ENCODE results near the gene SH2D7. TPM values are rescaled to one million over a fixed set of nuclear protein-coding genes. Genes with fewer than 3 reads are reported as not detected.

SH2D7 gene
- polyA plus RNA-seq, 1 of the 3 experiments (the other 2 are of a cell fraction), result not detected

DNA sequence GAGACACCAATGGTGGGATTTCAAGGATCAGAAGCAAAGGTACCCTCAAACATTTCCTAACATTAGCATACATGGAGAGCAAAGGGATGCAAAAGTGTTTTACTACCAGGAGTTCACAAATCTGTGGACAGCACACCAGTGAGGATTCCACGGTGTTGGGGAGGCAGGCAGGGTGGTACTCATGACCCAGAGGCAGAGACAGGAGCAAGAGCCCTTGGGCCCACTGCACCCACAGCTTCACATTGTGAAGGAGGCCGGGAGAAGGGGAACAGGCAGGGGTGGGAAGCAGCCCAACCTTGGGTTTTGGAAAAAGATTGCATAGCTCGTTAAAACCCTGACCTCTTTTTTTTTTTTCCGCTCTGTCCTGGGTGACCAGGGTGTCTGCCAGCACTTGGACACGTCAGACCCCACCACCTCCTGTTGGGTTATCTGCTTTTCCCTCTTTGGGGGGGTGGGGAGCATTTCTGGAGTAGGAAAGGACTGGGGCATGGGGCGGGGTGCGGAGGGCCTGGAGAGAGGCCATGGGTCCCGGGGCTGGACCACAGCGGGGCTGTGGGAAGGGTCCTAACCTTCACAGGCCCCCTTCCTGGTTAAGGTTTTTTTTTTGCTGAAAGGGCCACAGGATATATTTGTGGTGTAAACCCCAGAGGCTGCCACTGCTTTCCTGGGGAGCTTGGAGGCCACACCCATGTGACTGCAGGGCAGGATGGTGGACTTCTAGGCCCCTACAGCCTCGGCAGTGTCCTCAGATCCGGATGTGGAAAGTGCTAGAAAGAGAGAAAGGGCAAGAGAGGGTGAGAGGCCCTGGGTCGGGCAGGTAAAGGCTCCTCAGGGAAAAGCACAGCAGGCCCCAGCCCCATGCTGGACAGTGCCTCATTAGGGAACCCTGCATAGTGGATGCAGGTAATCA lies 12.5 kb downstream of the SH2D7 start:
- Histone ChIP-seq H3K9me2 (no peaks in the 10 kb centered on the region), H3K27ac (ENCODE audit: low read depth in 2 of 2, low read length in 1 of 2) (no peak overlapping the region), H3K36me3 (replicated peaks in 1 of 2; ENCODE audit: control insufficient read depth in 1 of 2, insufficient read depth in 2 of 2, low read length in 1 of 2) (no peaks in the 10 kb centered on the region), H4K20me1 (ENCODE audit: insufficient read depth) (no peaks in the 10 kb centered on the region), H2AFZ (ENCODE audit: low read depth) (no peak overlapping the region), H3K9ac (no peak overlapping the region), H3K4me1 (ENCODE audit: control insufficient read depth in 1 of 2, insufficient read depth in 2 of 2, low read depth in 1 of 2, low read length in 1 of 2) (no peaks in the 10 kb centered on the region; a peak in 1 of 4 replicates), H3K27me3 (ENCODE audit: insufficient read depth) (no peaks in the 10 kb centered on the region), H3K79me2 (ENCODE audit: insufficient read depth) (no peaks in the 10 kb centered on the region), H3K4me2 (no peak overlapping the region), H3F3A (replicated peaks; ENCODE audit: insufficient read depth) (no peaks in the 10 kb centered on the region), H3K4me3 (ENCODE audit: low read depth in 2 of 2, low read length in 1 of 2) (no peak overlapping the region), H3K9me3 (no peaks in the 10 kb centered on the region)
- POLR2A ChIA-PET, result interaction anchor here (0.6 to 1.0 kb wide), 2 partner anchors 11 to 148 kb away, joined by 3 read pairs; no protein-coding TSS in a partner anchor
- CTCF ChIA-PET, result interaction anchor here (1.2 to 8.8 kb wide), 3 partner anchors 138 to 146 kb away, joined by 3 to 175 read pairs (median 30); no protein-coding TSS in a partner anchor
- TF ChIP-seq, protein P1, sequence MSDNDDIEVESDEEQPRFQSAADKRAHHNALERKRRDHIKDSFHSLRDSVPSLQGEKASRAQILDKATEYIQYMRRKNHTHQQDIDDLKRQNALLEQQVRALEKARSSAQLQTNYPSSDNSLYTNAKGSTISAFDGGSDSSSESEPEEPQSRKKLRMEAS (IDR thresholded peaks at IDR 0.05; ENCODE audit: low read depth), result no peak
- TF ChIP-seq MEF2A (IDR thresholded peaks at IDR 0.05; ENCODE audit: borderline replicate concordance, low read depth) (no peak), POLR2AphosphoS5 (IDR thresholded peaks at IDR 0.05; ENCODE audit: low read depth, low read length) (no peak), YY1 (IDR thresholded peaks at IDR 0.05; ENCODE audit: low read depth) (no peak), EZH2phosphoT487 (IDR thresholded peaks at IDR 0.05; ENCODE audit: borderline replicate concordance, low read depth) (no peak), FOSL2 (IDR thresholded peaks at IDR 0.05; ENCODE audit: borderline replicate concordance, low read depth) (no peak), GABPA (IDR thresholded peaks at IDR 0.05; ENCODE audit: low read depth) (no peak), JUND (IDR thresholded peaks at IDR 0.05) (no peak), TEAD4 (IDR thresholded peaks at IDR 0.05; ENCODE audit: borderline replicate concordance, insufficient read depth) (no peak), MXI1 (IDR thresholded peaks at IDR 0.05; ENCODE audit: low read depth, low read length) (no peak), SMC3 (IDR thresholded peaks at IDR 0.05; ENCODE audit: low read depth, low read length) (no peak)
- TF ChIP-seq, protein P2, sequence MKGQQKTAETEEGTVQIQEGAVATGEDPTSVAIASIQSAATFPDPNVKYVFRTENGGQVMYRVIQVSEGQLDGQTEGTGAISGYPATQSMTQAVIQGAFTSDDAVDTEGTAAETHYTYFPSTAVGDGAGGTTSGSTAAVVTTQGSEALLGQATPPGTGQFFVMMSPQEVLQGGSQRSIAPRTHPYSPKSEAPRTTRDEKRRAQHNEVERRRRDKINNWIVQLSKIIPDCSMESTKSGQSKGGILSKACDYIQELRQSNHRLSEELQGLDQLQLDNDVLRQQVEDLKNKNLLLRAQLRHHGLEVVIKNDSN (IDR thresholded peaks at IDR 0.05; ENCODE audit: borderline replicate concordance, low read depth), result no peak
- TF ChIP-seq, protein P3, sequence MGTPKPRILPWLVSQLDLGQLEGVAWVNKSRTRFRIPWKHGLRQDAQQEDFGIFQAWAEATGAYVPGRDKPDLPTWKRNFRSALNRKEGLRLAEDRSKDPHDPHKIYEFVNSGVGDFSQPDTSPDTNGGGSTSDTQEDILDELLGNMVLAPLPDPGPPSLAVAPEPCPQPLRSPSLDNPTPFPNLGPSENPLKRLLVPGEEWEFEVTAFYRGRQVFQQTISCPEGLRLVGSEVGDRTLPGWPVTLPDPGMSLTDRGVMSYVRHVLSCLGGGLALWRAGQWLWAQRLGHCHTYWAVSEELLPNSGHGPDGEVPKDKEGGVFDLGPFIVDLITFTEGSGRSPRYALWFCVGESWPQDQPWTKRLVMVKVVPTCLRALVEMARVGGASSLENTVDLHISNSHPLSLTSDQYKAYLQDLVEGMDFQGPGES (IDR thresholded peaks at IDR 0.05; ENCODE audit: low read depth, low read length), result no peak
- 82% methylated on average over 8 of the region's 12 CpGs for WGBS (ENCODE audit: low lambda C conversion rate)
- no peak for DNase-seq

Measured in SK-N-SH (cell line).